Renal pelvis (tissue), 4 donors: Measurements from ENCODE around the gene RPLP1. TPM values are rescaled to one million over a fixed set of nuclear protein-coding genes. Genes with fewer than 3 reads are reported as not detected.
A peak's percentile ranks its signal among the peaks of the same experiment; 100 is the strongest.

Experiments used
- DNase-seq: peaks from one replicate; pipeline ENCODE4 v3.0.0-alpha.2; 2013
- polyA plus RNA-seq, 3 donors: library from polyadenylated mRNA; unstranded; fragments of 120-200 nt; gene quantifications; one replicate each; pipeline ENCODE4 v1.2.1, GENCODE V29; 2013; ENCODE audit not compliant: insufficient read length in 3 of 3

RPLP1 gene
- polyA plus RNA-seq, 3 donors: 1,475 to 1,853 (median 1,695) TPM

GRCh38 chr15:69462030-69462492 lies 9.4 kb downstream of the RPLP1 start:
- no peak for DNase-seq

- DNase-seq: peak; percentile 98
Measured at GRCh38 chr15:69462493-69463181, 10.0 kb downstream of the RPLP1 start.

GRCh38 chr15:69463182-69463756 lies 10.7 kb downstream of the RPLP1 start:
- DNase-seq: no peak

- no peak for DNase-seq
Measured at GRCh38 chr15:69465253-69465652, 12.6 kb downstream of the RPLP1 start.

GRCh38 chr15:69466733-69467132 lies 14.1 kb downstream of the RPLP1 start:
- DNase-seq: no peak

- DNase-seq: no peak
Measured at GRCh38 chr15:69467636-69468035, 15.0 kb downstream of the RPLP1 start.

- DNase-seq: peak; percentile 38
Measured at GRCh38 chr15:69468241-69469121, 15.9 kb downstream of the RPLP1 start.

GRCh38 chr15:69469467-69470201 lies 17.0 kb downstream of the RPLP1 start:
- DNase-seq: no peak

- DNase-seq: no peak
Measured at GRCh38 chr15:69472046-69472445, 19.4 kb downstream of the RPLP1 start.

- no peak for DNase-seq
Measured at GRCh38 chr15:69472562-69472961, 19.9 kb downstream of the RPLP1 start.

GRCh38 chr15:69474291-69474690 lies 21.7 kb downstream of the RPLP1 start:
- DNase-seq: no peak

- no peak for DNase-seq
Measured at GRCh38 chr15:69474846-69475455, 22.3 kb downstream of the RPLP1 start.

- no peak for DNase-seq
Measured at GRCh38 chr15:69475769-69476358, 23.2 kb downstream of the RPLP1 start.

GRCh38 chr15:69476704-69477473 lies 24.3 kb downstream of the RPLP1 start:
- DNase-seq: no peak

- DNase-seq: peak; percentile 65
Measured at GRCh38 chr15:69478259-69478781, 25.7 kb downstream of the RPLP1 start.

GRCh38 chr15:69479081-69479480 lies 26.5 kb downstream of the RPLP1 start:
- no peak for DNase-seq

- no peak for DNase-seq
Measured at GRCh38 chr15:69479971-69480370, 27.4 kb downstream of the RPLP1 start.

GRCh38 chr15:69480932-69481331 lies 28.3 kb downstream of the RPLP1 start:
- no peak for DNase-seq

- DNase-seq: no peak
Measured at GRCh38 chr15:69482686-69483256, 30.2 kb downstream of the RPLP1 start.

- no peak for DNase-seq
Measured at GRCh38 chr15:69484837-69485236, 32.2 kb downstream of the RPLP1 start.
